Peyer's patch (tissue), 4 donors: Measurements from ENCODE around the gene IL10.

Source experiments
- CTCF ChIP-seq, 6 experiments: fragments of 450-650 bp in 4 of 6; fragments of 200-600 bp in 2 of 6; sonication (generic) in 1 of 6; IDR thresholded peaks; one replicate each; pipeline ENCODE4 v1.5.1; 2017 to 2019; ENCODE audit warnings: antibody characterized with exemption in 6 of 6, mild to moderate bottlenecking in 3 of 6, moderate library complexity in 1 of 6
- POLR2A ChIP-seq, 2 donors: fragments of 450-650 bp; IDR thresholded peaks; one replicate each; pipeline ENCODE4 v1.5.1; 2017; ENCODE audit warnings: antibody characterized with exemption in 2 of 2, mild to moderate bottlenecking in 2 of 2, moderate library complexity in 2 of 2

- TF ChIP-seq CTCF (IDR thresholded peaks at IDR 0.05) (no peak), POLR2A (IDR thresholded peaks at IDR 0.05) (no peak)
Measured at GRCh38 chr1:206732508-206732907, 39.8 kb downstream of the IL10 start.
